ENCODE measurements around the gene OR52N1.

- TF ChIP-seq EZH2 (IDR thresholded peaks at IDR 0.05; ENCODE audit: borderline replicate concordance, low read length) (no peak), CTCF (conservative IDR thresholded peaks at IDR 0.05 in 1 of 2, IDR thresholded peaks at IDR 0.05 in 1 of 2; ENCODE audit: extremely low read depth in 1 of 2, insufficient read depth in 1 of 2, low read depth in 1 of 2, low read length in 2 of 2) (no peak)
Observed at GRCh38 chr11:5791165-5791564, at the start of gene OR52N1.
